Measurements from ENCODE around the gene NFE2L2.
"Not testable (repeated sequence)": the region's sequence is repeated elsewhere in the genome, so short reads cannot be mapped to it uniquely, and the experiment has no call there.

Gene NFE2L2

GRCh38 chr2:177264693-177265587, at the start of gene NFE2L2:
Gene NFE2L2, minus strand, starts transcription at chr2:177264727. Its CDS starts 151 bp downstream, at chr2:177264576.
- DNase-seq (ENCODE audit: low spot score) (peak; percentile 83), ATAC-seq (ENCODE audit: low read depth) (peak; percentile 67)
- Histone ChIP-seq H3K4me1 (ENCODE audit: insufficient read depth, poor library complexity, severe bottlenecking) (peaks cover 27% of the 10 kb centered on the region), H3K36me3 (ENCODE audit: low read depth) (peaks cover 18% of the 10 kb centered on the region), H3K9me3 (ENCODE audit: severe bottlenecking) (no peaks in the 10 kb centered on the region), H3K4me3 (ENCODE audit: severe bottlenecking) (peak within 1 kb of the TSS; percentile 90), H3K27ac (ENCODE audit: poor library complexity, severe bottlenecking) (peak within 1 kb of the TSS; percentile 90), H3K27me3 (ENCODE audit: insufficient read depth, poor library complexity, severe bottlenecking) (no peaks in the 10 kb centered on the region)
- peak; percentile 61 for TF ChIP-seq CTCF (IDR thresholded peaks at IDR 0.05; ENCODE audit: poor library complexity, severe bottlenecking)

- no peak overlapping the region for H3K4me3 ChIP-seq (ENCODE audit: severe bottlenecking)
- no peak for TF ChIP-seq CTCF (IDR thresholded peaks at IDR 0.05; ENCODE audit: poor library complexity, severe bottlenecking)
- peaks cover 27% of the 10 kb centered on the region for H3K4me1 ChIP-seq (ENCODE audit: insufficient read depth, poor library complexity, severe bottlenecking)
- H3K27ac ChIP-seq (ENCODE audit: poor library complexity, severe bottlenecking), result peak overlapping the region; percentile 12
- no peaks in the 10 kb centered on the region for H3K36me3 ChIP-seq (ENCODE audit: low read depth)
- DNase-seq (ENCODE audit: low spot score), result no peak
- no peaks in the 10 kb centered on the region for H3K9me3 ChIP-seq (ENCODE audit: severe bottlenecking)
- peak; percentile 81 for ATAC-seq (ENCODE audit: low read depth)
- H3K27me3 ChIP-seq (ENCODE audit: insufficient read depth, poor library complexity, severe bottlenecking), result no peaks in the 10 kb centered on the region
Observed at GRCh38 chr2:177314194-177314593, 49.7 kb upstream of the NFE2L2 start.

- Histone ChIP-seq H3K27me3 (ENCODE audit: insufficient read depth, poor library complexity, severe bottlenecking) (no peaks in the 10 kb centered on the region), H3K4me1 (ENCODE audit: insufficient read depth, poor library complexity, severe bottlenecking) (peaks cover 27% of the 10 kb centered on the region), H3K4me3 (ENCODE audit: severe bottlenecking) (no peak overlapping the region), H3K9me3 (ENCODE audit: severe bottlenecking) (no peaks in the 10 kb centered on the region), H3K27ac (ENCODE audit: poor library complexity, severe bottlenecking) (peak overlapping the region; percentile 12), H3K36me3 (ENCODE audit: low read depth) (no peaks in the 10 kb centered on the region)
- no peak for ATAC-seq (ENCODE audit: low read depth)
- TF ChIP-seq CTCF (IDR thresholded peaks at IDR 0.05; ENCODE audit: poor library complexity, severe bottlenecking), result no peak
- no peak for DNase-seq (ENCODE audit: low spot score)
Observed at GRCh38 chr2:177313162-177313781, 48.7 kb upstream of the NFE2L2 start.

- H3K27ac ChIP-seq (ENCODE audit: poor library complexity, severe bottlenecking), result no peak overlapping the region
- H3K4me1 ChIP-seq (ENCODE audit: insufficient read depth, poor library complexity, severe bottlenecking), result peaks cover 21% of the 10 kb centered on the region
- TF ChIP-seq CTCF (IDR thresholded peaks at IDR 0.05; ENCODE audit: poor library complexity, severe bottlenecking), result no peak
- H3K36me3 ChIP-seq (ENCODE audit: low read depth), result no peaks in the 10 kb centered on the region
- H3K9me3 ChIP-seq (ENCODE audit: severe bottlenecking), result no peaks in the 10 kb centered on the region
- no peak for ATAC-seq (ENCODE audit: low read depth)
- no peaks in the 10 kb centered on the region for H3K27me3 ChIP-seq (ENCODE audit: insufficient read depth, poor library complexity, severe bottlenecking)
- no peak for DNase-seq (ENCODE audit: low spot score)
- H3K4me3 ChIP-seq (ENCODE audit: severe bottlenecking), result no peak overlapping the region
Observed at GRCh38 chr2:177312562-177312961, 48.0 kb upstream of the NFE2L2 start.

- H3K4me3 ChIP-seq (ENCODE audit: severe bottlenecking); DNase-seq (ENCODE audit: low spot score): not testable (repeated sequence)
Observed at GRCh38 chr2:177309672-177310309, 45.3 kb upstream of the NFE2L2 start.

More at GRCh38 chr2:177309672-177310309, 45.3 kb upstream of the NFE2L2 start:
- H3K9me3 ChIP-seq (ENCODE audit: severe bottlenecking); H3K27ac ChIP-seq (ENCODE audit: poor library complexity, severe bottlenecking); H3K36me3 ChIP-seq (ENCODE audit: low read depth); ATAC-seq (ENCODE audit: low read depth); H3K27me3 ChIP-seq (ENCODE audit: insufficient read depth, poor library complexity, severe bottlenecking): not testable (repeated sequence)
- H3K4me1 ChIP-seq (ENCODE audit: insufficient read depth, poor library complexity, severe bottlenecking), result peaks cover 17% of the 10 kb centered on the region
